Measurements from ENCODE around the gene FJX1.
"Not testable (repeated sequence)": the region's sequence is repeated elsewhere in the genome, so short reads cannot be mapped to it uniquely, and the experiment has no call there.

FJX1 gene

GRCh38 chr11:35668350-35668749, 50.1 kb downstream of the FJX1 start:
- not testable (repeated sequence) for DNase-seq (ENCODE audit: low read depth)
